GM20431 (cell line): ENCODE data around the gene OR2G3.

Source experiments
- in situ Hi-C: fragments of 300-500 bp; cut with MseI, MboI; formaldehyde crosslinking; loops from one replicate; pipeline ENCODE4 v1.15.0; 2020; ENCODE audit warnings: low sequenced_read_pairs; ENCODE audit not compliant: unreplicated experiment

OR2G3 gene

GRCh38 chr1:247605286-247605685 is at the start of gene OR2G3:
TSS of gene OR2G3 (plus strand) at chr1:247605586. CDS start at chr1:247605586, 0 bp downstream.
- in situ Hi-C loops, result no loop called here

DNA sequence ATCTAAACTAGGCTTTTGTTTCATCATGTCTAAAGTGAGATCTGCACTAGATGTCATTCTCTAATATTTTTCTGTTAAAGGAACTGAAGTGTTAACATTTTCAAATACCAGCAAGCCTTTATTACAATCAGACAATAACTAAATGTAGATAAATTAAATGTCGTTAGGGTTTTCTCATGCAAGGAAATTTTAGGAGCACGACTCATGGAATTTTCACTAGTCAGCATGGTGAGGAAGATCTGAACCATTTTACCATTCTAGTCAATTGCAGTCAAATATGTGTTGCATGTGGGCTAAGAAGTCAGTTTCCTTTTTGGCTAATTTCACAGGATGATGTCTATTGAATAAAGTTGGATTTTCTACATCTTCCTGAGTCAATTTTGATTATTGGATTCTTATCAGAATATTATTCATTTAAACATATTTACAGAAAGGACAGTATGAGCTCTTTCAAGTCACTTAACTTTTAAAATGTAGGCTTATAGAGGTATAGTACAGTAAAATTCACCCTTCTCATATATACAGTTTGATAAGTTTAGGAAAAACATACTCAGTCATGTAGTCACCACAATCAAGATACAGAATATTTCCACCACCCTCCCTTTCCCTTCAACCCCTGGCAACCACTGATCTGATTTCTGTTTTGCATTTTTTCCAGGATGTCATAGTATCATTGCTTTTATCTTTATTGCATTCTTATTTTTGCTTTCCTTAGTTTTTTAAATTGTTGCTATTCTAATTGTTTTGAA is 47.3 kb upstream of the OR2G3 start:
- in situ Hi-C loops, result no loop called here

- in situ Hi-C loops, result no loop called here
Measured at GRCh38 chr1:247561711-247562110, 43.7 kb upstream of the OR2G3 start.

- in situ Hi-C loops, result no loop called here
Measured at GRCh38 chr1:247562198-247562597, 43.2 kb upstream of the OR2G3 start.

GRCh38 chr1:247574236-247574635 is 31.1 kb upstream of the OR2G3 start:
- in situ Hi-C loops, result no loop called here

- in situ Hi-C loops, result no loop called here
Measured at GRCh38 chr1:247574664-247575063, 30.7 kb upstream of the OR2G3 start.

DNA sequence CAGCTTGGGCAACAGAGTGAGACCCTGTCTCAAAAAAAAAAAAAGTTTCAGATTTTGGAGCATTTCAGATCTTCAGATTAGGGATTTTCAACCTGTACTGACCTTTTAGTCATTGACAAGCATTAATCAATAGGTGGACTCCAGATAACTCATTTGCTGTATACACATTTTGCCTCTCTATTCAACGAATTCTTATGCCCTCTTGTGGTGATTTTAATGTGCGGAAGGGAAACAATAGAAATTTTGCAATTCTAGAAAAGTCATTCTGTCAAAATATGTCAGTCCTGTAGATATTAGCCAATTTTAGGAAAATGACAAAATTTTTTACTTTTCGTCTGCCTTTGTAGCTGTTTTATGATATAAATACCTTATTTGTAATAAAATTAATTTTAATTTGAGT is 28.9 kb upstream of the OR2G3 start:
- in situ Hi-C loops, result no loop called here

GRCh38 chr1:247578946-247579460 is 26.4 kb upstream of the OR2G3 start:
- in situ Hi-C loops, result no loop called here

DNA sequence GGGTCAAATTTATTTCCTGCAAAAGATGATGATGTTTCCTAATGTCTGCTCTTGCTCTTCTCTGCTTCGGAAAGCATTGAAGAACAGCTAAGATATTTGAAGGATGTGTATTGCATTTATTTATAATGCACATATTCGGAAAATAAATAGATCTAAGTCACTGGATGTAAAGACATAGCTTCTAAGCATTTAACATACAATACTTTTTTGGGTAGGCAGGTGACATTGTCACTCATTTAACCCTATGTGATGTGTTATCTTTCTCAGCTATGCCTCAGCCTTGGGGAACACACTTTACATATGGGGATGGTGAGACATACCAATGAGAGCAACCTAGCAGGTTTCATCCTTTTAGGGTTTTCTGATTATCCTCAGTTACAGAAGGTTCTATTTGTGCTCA is 17.3 kb upstream of the OR2G3 start, which contains the start of gene OR2G2:
OR2G2 (plus strand) TSS at position 301 of the 400 bp plus-strand sequence; CDS start at position 301, 0 bp downstream.
- in situ Hi-C loops, result no loop called here

GRCh38 chr1:247613405-247613804 is 8.0 kb downstream of the OR2G3 start:
- in situ Hi-C loops, result no loop called here

GRCh38 chr1:247614625-247615024 is 9.2 kb downstream of the OR2G3 start:
- in situ Hi-C loops, result no loop called here

GRCh38 chr1:247627951-247628350 is 22.6 kb downstream of the OR2G3 start:
- in situ Hi-C loops, result no loop called here

- in situ Hi-C loops, result no loop called here
Measured at GRCh38 chr1:247638011-247638410, 32.6 kb downstream of the OR2G3 start.

DNA sequence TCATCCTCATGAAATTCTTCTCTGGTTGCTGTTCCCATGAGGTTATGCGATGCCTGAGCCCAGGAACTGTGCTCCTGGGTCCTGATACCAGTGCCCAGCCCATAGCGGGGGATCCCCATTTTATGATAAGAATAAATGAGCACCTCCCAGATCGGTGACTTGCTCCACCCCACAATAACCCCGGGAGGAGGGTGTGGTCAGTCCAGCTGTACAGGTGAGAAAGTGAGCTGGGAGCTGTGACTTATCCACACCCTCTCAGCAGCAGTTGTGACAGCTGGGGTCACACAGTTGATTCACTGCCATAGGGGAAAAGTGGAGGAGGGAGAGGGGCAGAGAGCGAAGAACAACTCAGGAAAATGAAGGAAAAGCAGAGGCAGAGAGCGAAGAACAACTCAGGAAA is 33.4 kb downstream of the OR2G3 start:
- in situ Hi-C loops, result no loop called here

GRCh38 chr1:247639381-247639981 is 34.1 kb downstream of the OR2G3 start:
- in situ Hi-C loops, result no loop called here

GRCh38 chr1:247642742-247643141 is 37.4 kb downstream of the OR2G3 start:
- in situ Hi-C loops, result no loop called here

- in situ Hi-C loops, result no loop called here
Measured at GRCh38 chr1:247646867-247647266, 41.5 kb downstream of the OR2G3 start.

DNA sequence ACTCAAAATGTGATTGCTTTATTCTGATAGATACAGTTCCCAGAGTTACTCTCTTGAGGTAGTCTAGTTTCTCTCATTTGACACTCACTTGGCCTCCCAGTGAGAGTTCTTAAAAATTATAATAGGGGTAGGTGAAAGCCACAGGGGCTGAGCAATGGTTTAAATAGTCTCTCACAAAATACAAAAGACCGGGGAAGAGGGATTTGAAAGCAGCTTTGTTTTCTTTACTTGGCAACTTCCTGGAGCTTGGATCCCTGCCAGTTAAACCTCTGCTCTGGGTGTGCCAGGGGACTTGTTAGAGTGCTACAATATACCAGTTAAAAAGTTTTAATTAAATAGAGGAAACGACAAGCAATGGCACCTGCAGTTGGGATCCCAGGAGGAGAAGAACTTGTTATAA is 42.5 kb downstream of the OR2G3 start:
- in situ Hi-C loops, result no loop called here

GRCh38 chr1:247653040-247653439 is 47.7 kb downstream of the OR2G3 start:
- in situ Hi-C loops, result no loop called here
